Body of pancreas (tissue), 4 donors: Measurements from ENCODE around the gene GALNT5. TPM values are rescaled to one million over a fixed set of nuclear protein-coding genes. Genes with fewer than 3 reads are reported as not detected.

Experiments
- ATAC-seq: fragments of 150-250 bp; one replicate; pipeline ENCODE4 v1.9.1; 2016
- DNase-seq, 4 donors: peaks; one replicate each; pipeline ENCODE4 v3.0.0-alpha.2; 2019
- H3K27ac ChIP-seq, 4 donors: fragments of 200-600 bp; sonication (generic); 1 replicate in 3 of 4; 2 replicates in 1 of 4; pipeline versions ENCODE4 v1.5.1 to v1.6.1; 2016 to 2019; ENCODE audit warnings: mild to moderate bottlenecking in 1 of 4, mixed read lengths in 1 of 4, moderate library complexity in 1 of 4
- H3K27me3 ChIP-seq, 2 donors: fragments of 200-600 bp; sonication (generic); one replicate each; pipeline ENCODE4 v1.6.0; 2016; ENCODE audit warnings: mild to moderate bottlenecking in 1 of 2
- H3K36me3 ChIP-seq, 2 donors: fragments of 200-600 bp; sonication (generic); replicated peaks in 1 of 2; 2 replicates each; pipeline ENCODE4 v1.5.1; 2016; ENCODE audit warnings: low read depth in 2 of 2; ENCODE audit not compliant: insufficient read depth in 1 of 2
- H3K4me1 ChIP-seq: fragments of 200-600 bp; sonication (generic); one replicate; pipeline ENCODE4 v1.6.0; 2016
- H3K4me3 ChIP-seq, 2 donors: fragments of 200-600 bp; sonication (generic); 1 replicate in 1 of 2; 2 replicates in 1 of 2; pipeline ENCODE4 v1.5.1; 2016 to 2019
- H3K9me3 ChIP-seq, 3 donors: fragments of 200-600 bp; sonication (generic); 1 replicate in 2 of 3; 2 replicates in 1 of 3; pipeline ENCODE4 v1.5.1; 2016
- POLR2A ChIP-seq, 3 donors: fragments of 450-650 bp; IDR thresholded peaks; one replicate each; pipeline ENCODE4 v1.6.1; 2016; ENCODE audit warnings: antibody characterized with exemption in 3 of 3, mild to moderate bottlenecking in 2 of 3
- WGBS, 2 donors: methylation state at CpG; one replicate each; pipeline ENCODE4 v1.1.5; 2017; 5-methylcytosine and 5-hydroxymethylcytosine counted together
- intact Hi-C: fragments of 100-400 bp; cut with DNase I; formaldehyde crosslinking; loops from one replicate; pipeline ENCODE4 v1.15.1; 2023
- total RNA-seq, 2 donors: library from RNA; depleted of rRNA; stranded (reverse); fragments of >200 nt; gene quantifications; one replicate each; pipeline ENCODE4 v1.1.0, GENCODE V29; 2016
- TF ChIP-seq, protein P1 (sequence below), 7 experiments: fragments of 450-650 bp in 4 of 7; fragments of 200-600 bp in 3 of 7; sonication (generic) in 3 of 7; IDR thresholded peaks; one replicate each; pipeline ENCODE4 v1.5.1; 2016 to 2019; ENCODE audit warnings: antibody characterized with exemption in 7 of 7

GALNT5 gene
- total RNA-seq, 2 donors from 2014 or later = 3.1 TPM; not detected in 1

DNA sequence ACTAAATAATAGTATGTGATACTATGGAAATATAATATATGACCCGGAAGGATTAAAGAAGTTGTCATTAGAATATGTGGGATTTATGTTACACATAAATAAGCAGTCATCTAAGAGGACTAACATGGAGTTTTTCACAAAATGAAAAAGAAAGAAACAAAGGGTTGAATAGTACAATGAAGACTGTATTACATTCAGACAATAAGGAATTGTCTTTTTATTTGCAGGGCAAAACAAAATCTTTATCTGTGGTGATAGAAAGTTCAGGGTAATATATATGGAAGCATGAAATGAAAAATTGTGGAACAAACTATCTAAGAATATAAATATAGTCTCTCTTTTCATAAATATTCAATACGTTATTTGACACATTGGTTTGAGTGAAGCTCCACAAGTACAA, 62.3 kb downstream of the GALNT5 start:
- intact Hi-C loops = no loop called here
- Histone ChIP-seq H3K27ac (no peak overlapping the region), H3K27me3 (no peaks in the 10 kb centered on the region), H3K4me3 (no peak overlapping the region), H3K36me3 (no peaks in the 10 kb centered on the region), H3K4me1 (no peaks in the 10 kb centered on the region), H3K9me3 (no peaks in the 10 kb centered on the region)
- 83 to 86% methylated on average over 2 of the region's 2 CpGs for WGBS, 2 donors
- TF ChIP-seq, protein P1, sequence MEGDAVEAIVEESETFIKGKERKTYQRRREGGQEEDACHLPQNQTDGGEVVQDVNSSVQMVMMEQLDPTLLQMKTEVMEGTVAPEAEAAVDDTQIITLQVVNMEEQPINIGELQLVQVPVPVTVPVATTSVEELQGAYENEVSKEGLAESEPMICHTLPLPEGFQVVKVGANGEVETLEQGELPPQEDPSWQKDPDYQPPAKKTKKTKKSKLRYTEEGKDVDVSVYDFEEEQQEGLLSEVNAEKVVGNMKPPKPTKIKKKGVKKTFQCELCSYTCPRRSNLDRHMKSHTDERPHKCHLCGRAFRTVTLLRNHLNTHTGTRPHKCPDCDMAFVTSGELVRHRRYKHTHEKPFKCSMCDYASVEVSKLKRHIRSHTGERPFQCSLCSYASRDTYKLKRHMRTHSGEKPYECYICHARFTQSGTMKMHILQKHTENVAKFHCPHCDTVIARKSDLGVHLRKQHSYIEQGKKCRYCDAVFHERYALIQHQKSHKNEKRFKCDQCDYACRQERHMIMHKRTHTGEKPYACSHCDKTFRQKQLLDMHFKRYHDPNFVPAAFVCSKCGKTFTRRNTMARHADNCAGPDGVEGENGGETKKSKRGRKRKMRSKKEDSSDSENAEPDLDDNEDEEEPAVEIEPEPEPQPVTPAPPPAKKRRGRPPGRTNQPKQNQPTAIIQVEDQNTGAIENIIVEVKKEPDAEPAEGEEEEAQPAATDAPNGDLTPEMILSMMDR (IDR thresholded peaks at IDR 0.05) = no peak
- no peak for ATAC-seq
- no peak for DNase-seq

DNA sequence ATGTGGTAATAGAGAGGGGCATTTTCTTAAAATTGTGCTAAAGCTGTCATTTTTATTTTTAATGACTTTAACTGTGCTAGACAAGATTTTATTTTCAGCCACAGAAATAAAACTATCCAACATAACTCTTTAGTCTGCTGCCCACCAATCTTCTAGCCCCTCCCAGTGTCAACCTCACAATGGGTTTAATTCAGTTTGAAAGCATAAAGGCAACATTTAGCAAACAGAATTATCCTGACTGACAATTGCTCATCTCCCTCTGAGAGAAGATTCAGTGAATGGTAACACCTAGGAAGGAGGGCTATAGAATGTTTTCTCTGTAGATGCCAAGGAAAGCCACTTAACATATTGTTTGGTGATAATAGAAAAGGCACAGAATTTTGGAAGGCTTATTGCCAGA, 62.9 kb downstream of the GALNT5 start:
- ATAC-seq = no peak
- Histone ChIP-seq H3K27me3 (no peaks in the 10 kb centered on the region), H3K9me3 (no peaks in the 10 kb centered on the region), H3K36me3 (no peaks in the 10 kb centered on the region), H3K4me1 (no peaks in the 10 kb centered on the region), H3K27ac (no peak overlapping the region), H3K4me3 (no peak overlapping the region)
- TF ChIP-seq POLR2A (IDR thresholded peaks at IDR 0.05) = no peak
- TF ChIP-seq, protein P1 (IDR thresholded peaks at IDR 0.05) = no peak
- intact Hi-C loops = no loop called here
- no peak for DNase-seq

- intact Hi-C loops = no loop called here
- H3K36me3 ChIP-seq = no peaks in the 10 kb centered on the region
- ATAC-seq (no peak), DNase-seq (no peak)
- WGBS, 2 donors = 47 to 54% methylated on average over 2 of the region's 2 CpGs
- H3K4me3 ChIP-seq = no peak overlapping the region
- H3K27ac ChIP-seq = no peak overlapping the region
- no peaks in the 10 kb centered on the region for H3K27me3 ChIP-seq
- TF ChIP-seq POLR2A (IDR thresholded peaks at IDR 0.05) = no peak
- TF ChIP-seq, protein P1 (IDR thresholded peaks at IDR 0.05) = no peak
- H3K9me3 ChIP-seq = no peaks in the 10 kb centered on the region
- H3K4me1 ChIP-seq = no peaks in the 10 kb centered on the region
Measured at GRCh38 chr2:157321466-157321865, 64.0 kb downstream of the GALNT5 start.

GRCh38 chr2:157322432-157322831, 64.9 kb downstream of the GALNT5 start:
- Histone ChIP-seq H3K27ac (no peak overlapping the region), H3K4me3 (no peak overlapping the region), H3K4me1 (no peaks in the 10 kb centered on the region), H3K27me3 (no peaks in the 10 kb centered on the region), H3K9me3 (no peaks in the 10 kb centered on the region), H3K36me3 (no peaks in the 10 kb centered on the region)
- 62 to 72% methylated on average over 4 of the region's 4 CpGs for WGBS, 2 donors
- no peak for DNase-seq
- TF ChIP-seq POLR2A (IDR thresholded peaks at IDR 0.05) = no peak
- TF ChIP-seq, protein P1 (IDR thresholded peaks at IDR 0.05) = no peak
- intact Hi-C loops = no loop called here
- ATAC-seq = no peak

- intact Hi-C loops = no loop called here
- Histone ChIP-seq H3K9me3 (no peaks in the 10 kb centered on the region), H3K27me3 (no peaks in the 10 kb centered on the region), H3K4me1 (peaks cover 4% of the 10 kb centered on the region), H3K36me3 (no peaks in the 10 kb centered on the region), H3K27ac (no peak overlapping the region), H3K4me3 (no peak overlapping the region)
- ATAC-seq (no peak), DNase-seq (no peak)
- 64 to 68% methylated on average over 2 of the region's 2 CpGs for WGBS, 2 donors
- TF ChIP-seq, protein P1 (IDR thresholded peaks at IDR 0.05) = no peak
- TF ChIP-seq POLR2A (IDR thresholded peaks at IDR 0.05) = no peak
Measured at GRCh38 chr2:157324331-157324843, 66.9 kb downstream of the GALNT5 start.
